Activated CD4-positive, alpha-beta T cell treated with anti-CD3 and anti-CD28 coated beads for 24 hours (primary cell): Measurements from ENCODE around the gene LIN54.
A peak's percentile ranks its signal among the peaks of the same experiment; 100 is the strongest.
"Not testable (repeated sequence)": the region's sequence is repeated elsewhere in the genome, so short reads cannot be mapped to it uniquely, and the experiment has no call there.

Experiments
- DNase-seq, 2 donors: peaks; one replicate each; pipeline ENCODE4 v3.0.0-alpha.2; 2020; ENCODE audit warnings: low read depth in 2 of 2

LIN54 gene

GRCh38 chr4:82947498-82947897, 63.1 kb downstream of the LIN54 start:
- DNase-seq, result no peak

GRCh38 chr4:82939414-82939813, 71.2 kb downstream of the LIN54 start:
- DNase-seq, result no peak

- DNase-seq, result no peak
Observed at GRCh38 chr4:82934441-82934840, 76.2 kb downstream of the LIN54 start.

- DNase-seq, result no peak
Observed at GRCh38 chr4:82930848-82931755, 79.5 kb downstream of the LIN54 start.

GRCh38 chr4:82921795-82922194, 88.8 kb downstream of the LIN54 start:
- DNase-seq, result no peak

- no peak for DNase-seq
Observed at GRCh38 chr4:82919386-82919785, 91.2 kb downstream of the LIN54 start.

- DNase-seq, result no peak
Observed at GRCh38 chr4:82918091-82918490, 92.5 kb downstream of the LIN54 start.

GRCh38 chr4:82913968-82914367, 96.7 kb downstream of the LIN54 start:
- not testable (repeated sequence) for DNase-seq

GRCh38 chr4:82913305-82913704, 97.3 kb downstream of the LIN54 start:
- DNase-seq, result no peak

- DNase-seq, result no peak
Observed at GRCh38 chr4:82909326-82909725, 101.3 kb downstream of the LIN54 start.

GRCh38 chr4:82906469-82906868, 104.2 kb downstream of the LIN54 start:
- DNase-seq, result no peak

GRCh38 chr4:82905205-82905604, 105.4 kb downstream of the LIN54 start:
- peak in 1 of 2 donors; percentile 35 for DNase-seq

GRCh38 chr4:82903737-82904136, 106.9 kb downstream of the LIN54 start:
- no peak for DNase-seq

- no peak for DNase-seq
Observed at GRCh38 chr4:82901183-82901718, 109.4 kb downstream of the LIN54 start.

- DNase-seq, result peak; percentile 92 to 94
Observed at GRCh38 chr4:82900411-82901182, 110.0 kb downstream of the LIN54 start, which contains the start of gene THAP9. THAP9 (plus strand) TSS chr4:82900735; CDS start chr4:82900803, 68 bp downstream.

- DNase-seq, result no peak
Observed at GRCh38 chr4:82900066-82900410, 110.6 kb downstream of the LIN54 start.

GRCh38 chr4:82899374-82900065, 111.1 kb downstream of the LIN54 start:
- DNase-seq, result no peak

- DNase-seq, result no peak
Observed at GRCh38 chr4:82898322-82899243, 112.0 kb downstream of the LIN54 start.

GRCh38 chr4:82896755-82897154, 113.9 kb downstream of the LIN54 start:
- DNase-seq, result no peak

GRCh38 chr4:82893942-82894341, 116.7 kb downstream of the LIN54 start:
- no peak for DNase-seq

GRCh38 chr4:82892467-82892802, 118.2 kb downstream of the LIN54 start:
- no peak for DNase-seq
